Smooth muscle cell (in vitro differentiated cells): Measurements from ENCODE around the gene DOCK3. TPM values are rescaled to one million over a fixed set of nuclear protein-coding genes. Genes with fewer than 3 reads are reported as not detected.

Source experiments
- DNase-seq: peaks from one replicate; lab custom pipeline; 2025; ENCODE audit not compliant: unreplicated experiment; lab: John Stamatoyannopoulos, UW
- H2AFZ ChIP-seq: fragments of 200-600 bp; sonication (generic); 2 replicates; pipeline ENCODE4 v1.6.0; 2016; ENCODE audit warnings: antibody characterized with exemption, low read depth, mild to moderate bottlenecking
- H3F3A ChIP-seq: fragments of 200-600 bp; sonication (generic); 2 replicates; pipeline ENCODE4 v1.6.0; 2017; ENCODE audit warnings: antibody characterized with exemption, low read depth
- H3K27ac ChIP-seq: fragments of 200-600 bp; sonication (generic); 2 replicates; pipeline ENCODE4 v1.5.1; 2016; ENCODE audit warnings: low read depth, mild to moderate bottlenecking
- H3K27me3 ChIP-seq: fragments of 200-600 bp; sonication (generic); 2 replicates; pipeline ENCODE4 v1.6.1; 2016; ENCODE audit warnings: low read depth, mild to moderate bottlenecking
- H3K36me3 ChIP-seq: fragments of 200-600 bp; sonication (generic); 2 replicates; pipeline ENCODE4 v1.5.1; 2016; ENCODE audit warnings: low read depth
- H3K4me1 ChIP-seq: fragments of 200-600 bp; sonication (generic); 2 replicates; pipeline ENCODE4 v1.5.1; 2016; ENCODE audit warnings: low read depth
- H3K4me2 ChIP-seq: fragments of 200-600 bp; sonication (generic); 2 replicates; pipeline ENCODE4 v1.6.0; 2016; ENCODE audit warnings: mild to moderate bottlenecking
- H3K4me3 ChIP-seq: fragments of 200-600 bp; sonication (generic); 2 replicates; pipeline ENCODE4 v1.5.1; 2016; ENCODE audit warnings: mild to moderate bottlenecking
- H3K79me2 ChIP-seq: fragments of 200-600 bp; sonication (generic); 2 replicates; pipeline ENCODE4 v1.6.0; 2016; ENCODE audit warnings: low read depth, mild to moderate bottlenecking
- H3K9ac ChIP-seq: fragments of 200-600 bp; sonication (generic); 2 replicates; pipeline ENCODE4 v1.6.0; 2016; ENCODE audit warnings: low read depth
- H3K9me3 ChIP-seq: fragments of 200-600 bp; sonication (generic); replicated peaks from 2 replicates; pipeline ENCODE4 v1.5.1; 2016; ENCODE audit warnings: low read depth
- H4K20me1 ChIP-seq: fragments of 200-600 bp; sonication (generic); 2 replicates; pipeline ENCODE4 v1.6.0; 2016; ENCODE audit warnings: low read depth
- WGBS: methylation state at CpG from one replicate; pipeline ENCODE4 v1.1.7; 2016; ENCODE audit warnings: low lambda C conversion rate; 5-methylcytosine and 5-hydroxymethylcytosine counted together
- polyA plus RNA-seq: library from polyadenylated mRNA; unstranded; fragments of >200 nt; fragmentation: Nextera tagmentation; extraction: Ambion mirVana; gene quantifications from 2 replicates; pipeline ENCODE4 v1.2.1, GENCODE V29; 2016
- total RNA-seq: library from RNA; depleted of rRNA; stranded (reverse); fragments of >200 nt; gene quantifications from 2 replicates; pipeline ENCODE4 v1.2.3, GENCODE V29; 2014
- TF ChIP-seq, protein P1 (sequence below): fragments of 200-600 bp; sonication (generic); IDR thresholded peaks from 2 replicates; pipeline ENCODE4 v1.5.1; 2017; ENCODE audit warnings: borderline replicate concordance, mild to moderate bottlenecking, antibody characterized with exemption; ENCODE audit not compliant: insufficient read depth, poor library complexity, severe bottlenecking

Gene DOCK3
- total and polyA plus RNA-seq, 2 experiments from 2014 or later, result 0.29 to 2.2 TPM

- TF ChIP-seq, protein P1, sequence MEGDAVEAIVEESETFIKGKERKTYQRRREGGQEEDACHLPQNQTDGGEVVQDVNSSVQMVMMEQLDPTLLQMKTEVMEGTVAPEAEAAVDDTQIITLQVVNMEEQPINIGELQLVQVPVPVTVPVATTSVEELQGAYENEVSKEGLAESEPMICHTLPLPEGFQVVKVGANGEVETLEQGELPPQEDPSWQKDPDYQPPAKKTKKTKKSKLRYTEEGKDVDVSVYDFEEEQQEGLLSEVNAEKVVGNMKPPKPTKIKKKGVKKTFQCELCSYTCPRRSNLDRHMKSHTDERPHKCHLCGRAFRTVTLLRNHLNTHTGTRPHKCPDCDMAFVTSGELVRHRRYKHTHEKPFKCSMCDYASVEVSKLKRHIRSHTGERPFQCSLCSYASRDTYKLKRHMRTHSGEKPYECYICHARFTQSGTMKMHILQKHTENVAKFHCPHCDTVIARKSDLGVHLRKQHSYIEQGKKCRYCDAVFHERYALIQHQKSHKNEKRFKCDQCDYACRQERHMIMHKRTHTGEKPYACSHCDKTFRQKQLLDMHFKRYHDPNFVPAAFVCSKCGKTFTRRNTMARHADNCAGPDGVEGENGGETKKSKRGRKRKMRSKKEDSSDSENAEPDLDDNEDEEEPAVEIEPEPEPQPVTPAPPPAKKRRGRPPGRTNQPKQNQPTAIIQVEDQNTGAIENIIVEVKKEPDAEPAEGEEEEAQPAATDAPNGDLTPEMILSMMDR, result no peak
Observed at GRCh38 chr3:50658831-50659230, 15.9 kb upstream of the DOCK3 start.

DNA sequence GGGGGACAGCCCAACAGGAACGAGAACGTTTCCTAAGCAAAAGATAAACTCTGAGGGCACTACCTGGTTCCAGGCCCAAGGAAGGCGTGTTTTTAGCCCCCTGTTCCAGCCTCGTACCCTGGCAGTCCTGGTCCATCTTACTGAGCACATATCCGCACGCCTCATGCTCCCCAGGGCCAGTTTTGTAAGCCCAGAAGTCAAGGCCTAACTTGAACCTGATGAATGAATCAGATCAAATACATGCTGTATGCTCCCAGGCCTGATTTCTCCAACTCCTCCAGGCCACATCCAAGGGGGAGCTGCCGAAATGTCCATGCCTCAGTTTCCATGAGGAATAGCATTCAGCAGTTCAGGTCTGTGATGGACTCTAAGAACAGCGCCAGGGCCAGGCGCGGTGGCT lies 14.3 kb upstream of the DOCK3 start:
- WGBS, result 92% methylated on average over 10 of the region's 10 CpGs
- H2AFZ ChIP-seq, result no peak overlapping the region
- H3K9me3 ChIP-seq, result no peaks in the 10 kb centered on the region
- no peak overlapping the region for H3K4me2 ChIP-seq
- H3K27me3 ChIP-seq, result no peaks in the 10 kb centered on the region
- DNase-seq, result no peak
- H4K20me1 ChIP-seq, result no peaks in the 10 kb centered on the region
- no peaks in the 10 kb centered on the region for H3K36me3 ChIP-seq
- H3K4me1 ChIP-seq, result no peaks in the 10 kb centered on the region
- H3F3A ChIP-seq, result no peaks in the 10 kb centered on the region
- H3K9ac ChIP-seq, result no peak overlapping the region
- no peak overlapping the region for H3K4me3 ChIP-seq
- TF ChIP-seq, protein P1, result no peak
- H3K79me2 ChIP-seq, result no peaks in the 10 kb centered on the region
- no peak overlapping the region for H3K27ac ChIP-seq

More at GRCh38 chr3:50658831-50659230, 15.9 kb upstream of the DOCK3 start:
- Histone ChIP-seq H3K4me1 (no peaks in the 10 kb centered on the region), H3K36me3 (no peaks in the 10 kb centered on the region), H3K9me3 (no peaks in the 10 kb centered on the region), H2AFZ (no peak overlapping the region), H3F3A (no peaks in the 10 kb centered on the region), H4K20me1 (no peaks in the 10 kb centered on the region), H3K4me3 (no peak overlapping the region), H3K27me3 (no peaks in the 10 kb centered on the region), H3K27ac (no peak overlapping the region), H3K79me2 (no peaks in the 10 kb centered on the region), H3K4me2 (no peak overlapping the region), H3K9ac (no peak overlapping the region)
- DNase-seq, result no peak
- WGBS, result 98% methylated on average over 3 of the region's 3 CpGs

GRCh38 chr3:50661321-50661837 lies 13.3 kb upstream of the DOCK3 start:
- Histone ChIP-seq H3K4me2 (no peak overlapping the region), H3F3A (no peaks in the 10 kb centered on the region), H2AFZ (no peak overlapping the region), H3K27ac (no peak overlapping the region), H3K36me3 (no peaks in the 10 kb centered on the region), H3K9me3 (no peaks in the 10 kb centered on the region), H3K27me3 (no peaks in the 10 kb centered on the region), H3K4me3 (no peak overlapping the region), H3K9ac (no peak overlapping the region), H3K4me1 (no peaks in the 10 kb centered on the region), H4K20me1 (no peaks in the 10 kb centered on the region), H3K79me2 (no peaks in the 10 kb centered on the region)
- TF ChIP-seq, protein P1, result no peak
- 89% methylated on average over 6 of the region's 6 CpGs for WGBS
- no peak for DNase-seq

DNA sequence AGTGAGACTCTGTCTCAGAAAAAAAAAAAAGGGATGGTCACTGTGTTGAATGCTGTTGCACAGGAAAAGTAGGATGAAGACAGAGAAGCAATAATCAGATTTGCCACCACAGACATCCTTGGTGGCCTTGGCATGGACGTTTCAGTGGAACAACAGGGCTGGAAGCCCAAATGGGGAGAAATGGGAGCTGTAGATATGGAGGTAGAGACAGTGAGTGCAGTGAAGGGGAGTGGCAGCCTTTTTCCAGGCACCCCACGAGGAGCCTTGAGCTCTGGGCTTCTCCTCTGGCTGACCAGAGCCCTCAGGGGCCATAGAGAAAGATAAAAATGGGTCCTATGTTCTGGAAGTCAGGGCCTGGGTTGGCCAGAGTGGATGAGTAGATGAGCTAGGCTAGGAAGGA lies 12.3 kb upstream of the DOCK3 start:
- H3K9ac ChIP-seq, result no peak overlapping the region
- no peak overlapping the region for H3K27ac ChIP-seq
- no peaks in the 10 kb centered on the region for H4K20me1 ChIP-seq
- no peaks in the 10 kb centered on the region for H3K4me1 ChIP-seq
- H3K27me3 ChIP-seq, result no peaks in the 10 kb centered on the region
- no peaks in the 10 kb centered on the region for H3K79me2 ChIP-seq
- no peak overlapping the region for H2AFZ ChIP-seq
- no peak overlapping the region for H3K4me2 ChIP-seq
- DNase-seq, result no peak
- no peaks in the 10 kb centered on the region for H3K9me3 ChIP-seq
- TF ChIP-seq, protein P1, result no peak
- no peaks in the 10 kb centered on the region for H3F3A ChIP-seq
- H3K4me3 ChIP-seq, result no peak overlapping the region
- no peaks in the 10 kb centered on the region for H3K36me3 ChIP-seq
- WGBS, result 75% methylated on average over 2 of the region's 2 CpGs
